ENCODE data around the gene LBHD2. TPM values are rescaled to one million over a fixed set of nuclear protein-coding genes. Genes with fewer than 3 reads are reported as not detected.

The LBHD2 gene
- total RNA-seq, 2 donors from 2014 or later: not detected

DNA sequence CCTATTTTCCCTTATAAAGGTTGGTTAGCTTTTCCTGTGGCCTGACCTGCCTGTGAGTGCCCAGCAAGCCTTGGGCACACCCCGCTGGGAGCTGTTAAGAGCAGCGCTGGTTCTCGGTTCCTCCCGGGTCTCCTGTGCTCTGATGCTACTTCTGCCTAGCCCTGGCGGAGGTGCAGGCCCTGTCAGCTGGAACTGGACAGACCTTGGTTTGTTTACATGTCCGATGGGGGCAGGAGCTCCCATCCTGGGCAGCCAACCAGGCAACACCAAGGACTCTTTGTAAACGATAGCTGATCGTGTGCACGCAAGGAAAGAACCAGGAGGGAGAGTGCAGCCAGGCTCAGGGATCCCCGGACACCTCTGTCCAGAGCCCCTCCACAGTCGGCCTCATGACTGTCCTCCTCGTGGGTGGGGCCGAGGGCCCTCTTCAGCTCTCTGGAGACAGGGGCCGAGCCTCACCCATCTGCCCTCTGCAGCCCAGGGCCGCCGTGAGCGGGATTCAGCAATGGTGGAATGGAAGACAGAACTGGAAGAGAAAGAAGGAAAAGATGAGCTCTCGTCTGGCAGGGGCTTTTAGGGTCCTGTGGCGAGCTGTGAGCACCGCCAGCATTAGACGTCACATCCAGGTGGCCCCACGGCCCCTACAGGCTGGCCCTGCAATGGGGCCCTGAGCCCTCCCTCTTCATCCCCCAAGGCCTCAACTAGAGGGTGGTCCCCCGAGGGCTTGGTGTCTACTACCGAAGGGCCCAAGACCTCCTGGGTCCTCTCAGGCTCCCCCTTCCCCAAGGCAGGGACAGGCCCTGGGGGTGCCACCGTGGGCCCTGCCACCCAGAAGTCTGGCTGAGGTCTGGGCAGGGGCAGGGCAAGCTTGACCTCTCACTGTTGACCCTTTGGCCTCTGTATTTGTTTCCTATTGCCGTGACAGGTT lies 51.6 kb downstream of the LBHD2 start:
- H3K9me3 ChIP-seq: no peaks in the 10 kb centered on the region
- ATAC-seq (no peak), DNase-seq (no peak)
- H3K4me3 ChIP-seq: no peak overlapping the region
- WGBS, 2 donors: 81 to 87% methylated on average over 22 to 25 of the region's 26 CpGs
- intact Hi-C loops (cut with DNase I): no loop called here
- H3K4me1 ChIP-seq: peaks cover 23% of the 10 kb centered on the region
- peaks cover 0 to 3% of the 10 kb centered on the region in 2 donors for H3K36me3 ChIP-seq (replicated peaks in 1 of 2; ENCODE audit: insufficient read depth in 1 of 2, low read depth in 2 of 2)
- no peak for TF ChIP-seq POLR2A (IDR thresholded peaks at IDR 0.05)
- TF ChIP-seq, protein P1, sequence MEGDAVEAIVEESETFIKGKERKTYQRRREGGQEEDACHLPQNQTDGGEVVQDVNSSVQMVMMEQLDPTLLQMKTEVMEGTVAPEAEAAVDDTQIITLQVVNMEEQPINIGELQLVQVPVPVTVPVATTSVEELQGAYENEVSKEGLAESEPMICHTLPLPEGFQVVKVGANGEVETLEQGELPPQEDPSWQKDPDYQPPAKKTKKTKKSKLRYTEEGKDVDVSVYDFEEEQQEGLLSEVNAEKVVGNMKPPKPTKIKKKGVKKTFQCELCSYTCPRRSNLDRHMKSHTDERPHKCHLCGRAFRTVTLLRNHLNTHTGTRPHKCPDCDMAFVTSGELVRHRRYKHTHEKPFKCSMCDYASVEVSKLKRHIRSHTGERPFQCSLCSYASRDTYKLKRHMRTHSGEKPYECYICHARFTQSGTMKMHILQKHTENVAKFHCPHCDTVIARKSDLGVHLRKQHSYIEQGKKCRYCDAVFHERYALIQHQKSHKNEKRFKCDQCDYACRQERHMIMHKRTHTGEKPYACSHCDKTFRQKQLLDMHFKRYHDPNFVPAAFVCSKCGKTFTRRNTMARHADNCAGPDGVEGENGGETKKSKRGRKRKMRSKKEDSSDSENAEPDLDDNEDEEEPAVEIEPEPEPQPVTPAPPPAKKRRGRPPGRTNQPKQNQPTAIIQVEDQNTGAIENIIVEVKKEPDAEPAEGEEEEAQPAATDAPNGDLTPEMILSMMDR (IDR thresholded peaks at IDR 0.05): no peak
- H3K27me3 ChIP-seq: no peaks in the 10 kb centered on the region
- H3K27ac ChIP-seq: no peak overlapping the region

DNA sequence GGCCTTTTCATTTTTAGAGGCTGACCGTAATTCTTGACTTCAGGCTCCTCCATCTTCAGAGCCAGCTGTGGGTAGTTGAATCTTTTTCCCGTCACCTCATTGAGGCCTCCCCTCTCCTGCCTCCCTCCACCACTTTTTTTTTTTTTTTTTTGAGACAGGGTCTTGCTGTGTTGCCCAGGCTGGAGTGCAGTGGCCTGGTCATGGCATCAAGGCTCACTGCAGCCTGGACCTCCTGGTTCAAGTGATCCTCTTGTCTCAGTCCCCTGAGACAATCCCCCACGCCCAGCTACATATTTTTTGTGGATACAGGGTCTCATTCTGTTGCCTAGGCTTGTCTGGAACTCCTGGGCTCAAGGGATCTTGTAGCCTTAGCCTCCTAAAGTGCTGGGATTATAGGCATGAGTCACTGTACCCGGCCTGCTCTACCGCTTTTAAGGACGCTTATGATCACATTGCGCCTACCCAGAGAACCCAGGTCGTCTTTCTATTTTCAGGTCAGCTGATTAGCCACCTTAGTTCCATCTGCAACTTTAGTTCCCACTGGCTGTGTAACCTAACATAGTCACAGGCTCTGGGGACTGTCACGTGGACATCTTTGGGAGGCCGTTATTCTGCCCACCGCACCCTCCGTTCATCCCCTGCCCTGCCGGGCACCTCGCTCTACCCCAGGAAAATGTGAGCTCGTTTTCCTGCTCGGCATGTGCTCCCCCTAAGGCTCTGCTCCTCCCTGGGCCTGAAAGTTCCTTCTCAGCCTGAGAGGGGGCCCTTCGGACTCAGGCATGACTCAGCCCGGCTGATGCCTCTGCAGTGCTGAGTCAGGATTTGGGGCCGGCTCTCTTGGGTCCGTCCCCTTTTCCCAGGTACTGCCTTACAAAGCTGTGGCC lies 52.6 kb downstream of the LBHD2 start:
- WGBS, 2 donors: 72 to 91% methylated on average over 17 of the region's 20 CpGs
- no peaks in the 10 kb centered on the region for H3K27me3 ChIP-seq
- no peak overlapping the region for H3K4me3 ChIP-seq
- peaks cover 0 to 3% of the 10 kb centered on the region in 2 donors for H3K36me3 ChIP-seq (replicated peaks in 1 of 2; ENCODE audit: insufficient read depth in 1 of 2, low read depth in 2 of 2)
- no peak for TF ChIP-seq POLR2A (IDR thresholded peaks at IDR 0.05)
- TF ChIP-seq, protein P1 (IDR thresholded peaks at IDR 0.05): no peak
- DNase-seq (no peak), ATAC-seq (no peak)
- H3K9me3 ChIP-seq: no peaks in the 10 kb centered on the region
- H3K4me1 ChIP-seq: peaks cover 13% of the 10 kb centered on the region
- intact Hi-C loops (cut with DNase I): no loop called here
- no peak overlapping the region for H3K27ac ChIP-seq

DNA sequence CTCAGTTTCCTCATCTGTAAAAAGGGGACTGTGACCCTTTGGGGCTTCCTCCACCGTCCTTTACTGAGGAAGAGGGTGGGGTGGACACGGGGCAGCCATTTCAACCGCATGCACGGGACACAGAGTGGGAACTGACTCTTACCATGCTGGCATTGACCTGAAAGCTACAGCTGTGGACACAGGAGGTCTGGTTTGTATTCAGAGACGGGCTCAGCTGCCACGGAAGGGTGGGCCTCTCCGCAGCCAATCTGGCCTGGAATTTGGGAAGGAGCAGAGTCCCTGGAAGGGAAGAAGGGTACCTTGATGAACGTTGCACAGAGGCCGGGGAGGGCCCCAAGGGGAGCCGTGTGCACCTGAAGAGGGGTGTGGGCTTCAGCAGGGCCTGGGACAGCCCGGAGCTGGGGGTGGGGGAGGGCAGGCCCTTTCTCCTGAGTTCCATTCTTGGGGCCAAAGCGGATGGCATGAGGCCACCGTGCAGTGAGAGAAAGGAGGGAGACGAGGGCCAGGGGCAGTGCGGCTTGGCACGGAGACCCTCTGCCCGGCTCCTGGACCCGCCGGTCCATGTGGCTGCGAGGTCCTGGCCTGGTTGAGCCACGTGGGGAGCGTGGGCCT lies 53.8 kb downstream of the LBHD2 start:
- DNase-seq (no peak), ATAC-seq (no peak)
- no peak overlapping the region for H3K4me3 ChIP-seq
- H3K36me3 ChIP-seq (replicated peaks in 1 of 2; ENCODE audit: insufficient read depth in 1 of 2, low read depth in 2 of 2): peaks cover 0 to 3% of the 10 kb centered on the region in 2 donors
- H3K4me1 ChIP-seq: peaks cover 1% of the 10 kb centered on the region
- H3K27ac ChIP-seq: no peak overlapping the region
- intact Hi-C loops (cut with DNase I): no loop called here
- peaks cover 0 to 3% of the 10 kb centered on the region in 2 donors for H3K27me3 ChIP-seq
- no peaks in the 10 kb centered on the region for H3K9me3 ChIP-seq
- WGBS, 2 donors: 84 to 87% methylated on average over 11 to 22 of the region's 22 CpGs
- TF ChIP-seq, protein P1 (IDR thresholded peaks at IDR 0.05): no peak
- TF ChIP-seq POLR2A (IDR thresholded peaks at IDR 0.05): no peak

DNA sequence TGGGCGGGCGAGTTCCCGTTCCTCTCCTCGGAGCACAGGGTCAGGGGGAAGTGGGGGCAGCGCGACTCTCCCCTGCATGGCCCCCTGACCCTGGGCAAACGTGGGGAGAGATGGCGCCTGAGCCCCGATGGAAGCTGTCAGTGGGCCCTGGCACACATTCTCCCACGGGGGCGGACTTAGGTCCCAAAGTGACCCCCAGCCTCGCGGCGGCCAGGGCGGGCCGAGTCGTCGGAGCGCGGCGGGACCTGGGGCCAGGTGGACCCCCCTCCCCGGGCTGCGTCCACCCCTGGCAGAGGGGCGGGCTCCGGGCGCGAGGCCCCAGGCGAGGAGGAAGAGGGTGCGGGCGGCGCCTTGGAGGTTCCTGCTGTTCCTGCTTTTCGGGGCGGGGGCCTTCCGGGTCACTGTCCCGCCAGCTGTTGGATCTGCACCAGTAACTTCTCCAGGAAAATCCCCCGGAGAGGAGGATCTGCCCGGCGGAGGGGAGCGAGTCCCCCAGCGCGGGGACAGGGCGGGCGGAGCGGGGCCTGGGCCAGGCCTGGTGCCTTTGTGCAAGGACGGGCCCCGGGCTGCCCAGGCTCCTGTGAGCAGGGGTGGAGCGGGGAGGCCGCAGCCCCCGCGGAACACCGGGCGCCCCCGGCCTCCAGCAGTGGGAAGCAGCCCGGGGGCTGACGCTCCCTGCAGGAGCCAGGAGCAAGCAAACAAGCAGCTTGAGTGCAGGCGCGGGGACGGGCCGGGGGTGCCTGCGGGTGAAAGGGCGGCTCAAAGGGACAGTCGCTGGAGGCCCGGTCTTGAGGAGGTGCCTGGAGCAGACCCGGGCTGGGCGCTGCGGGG lies 54.5 kb downstream of the LBHD2 start:
- 43 to 46% methylated on average over 25 to 63 of the region's 66 CpGs for WGBS, 2 donors
- Histone ChIP-seq H3K27ac (no peak overlapping the region), H3K9me3 (no peaks in the 10 kb centered on the region), H3K4me1 (no peaks in the 10 kb centered on the region), H3K4me3 (no peak overlapping the region), H3K27me3 (peaks cover 0 to 3% of the 10 kb centered on the region in 2 donors), H3K36me3 (replicated peaks in 1 of 2; ENCODE audit: insufficient read depth in 1 of 2, low read depth in 2 of 2) (no peaks in the 10 kb centered on the region)
- TF ChIP-seq POLR2A (IDR thresholded peaks at IDR 0.05): no peak
- TF ChIP-seq, protein P1 (IDR thresholded peaks at IDR 0.05): no peak
- ATAC-seq: no peak
- intact Hi-C loops (cut with DNase I): no loop called here
- no peak for DNase-seq
